ENCODE data around the gene FOXL2NB. TPM values are rescaled to one million over a fixed set of nuclear protein-coding genes. Genes with fewer than 3 reads are reported as not detected.

The FOXL2NB gene
- polyA plus RNA-seq, 2 of the 4 experiments (the other 2 are of a cell fraction): 2.3 to 3.2 TPM

DNA sequence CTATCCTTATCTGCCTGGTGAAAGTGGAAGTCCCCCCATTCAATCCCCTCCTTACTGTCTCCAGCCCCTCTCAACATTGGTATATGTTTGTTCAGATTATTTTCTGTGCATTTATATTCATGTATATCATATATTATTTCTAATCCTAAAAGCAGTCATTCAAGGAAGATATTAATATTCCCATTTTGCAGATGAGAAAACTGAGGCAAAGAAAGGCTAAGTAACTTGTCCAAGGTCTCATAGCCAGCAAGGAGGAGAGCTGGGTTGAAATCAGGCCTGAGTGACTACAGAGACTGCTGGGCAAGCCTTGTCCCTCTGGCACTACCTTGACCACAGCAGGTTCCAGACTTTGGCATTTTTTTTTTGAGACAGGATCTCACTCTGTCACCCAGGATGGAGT lies 29.0 kb downstream of the FOXL2NB start:
- DNase-seq (ENCODE audit: low read depth in 1 of 2, low spot score in 1 of 2): no peak
- TF ChIP-seq ZC3H11A (IDR thresholded peaks at IDR 0.05): no peak
- no peak for TF ChIP-seq RCOR1 (IDR thresholded peaks at IDR 0.05; ENCODE audit: low read depth, low read length)
- no peak for TF ChIP-seq EHF (CRISPR knock-in tag; IDR thresholded peaks at IDR 0.05)
- no peak for TF ChIP-seq FOXS1 (CRISPR knock-in tag; IDR thresholded peaks at IDR 0.05)
- TF ChIP-seq NFE2L2 (conservative IDR thresholded peaks at IDR 0.05; ENCODE audit: low read length): no peak
- no peak for TF ChIP-seq NR3C1 (IDR thresholded peaks at IDR 0.05)
- TF ChIP-seq NPAS2 (CRISPR knock-in tag; IDR thresholded peaks at IDR 0.05; ENCODE audit: borderline replicate concordance): no peak
- TF ChIP-seq JUNB (IDR thresholded peaks at IDR 0.05): no peak
- no peak for TF ChIP-seq FOSB (CRISPR knock-in tag; IDR thresholded peaks at IDR 0.05)
- no peak for TF ChIP-seq RAD21 (conservative IDR thresholded peaks at IDR 0.05 in 1 of 2, IDR thresholded peaks at IDR 0.05 in 1 of 2)
- no peak for TF ChIP-seq MAFK (IDR thresholded peaks at IDR 0.05; ENCODE audit: partially characterized antibody)
- no peak for TF ChIP-seq KDM5A (IDR thresholded peaks at IDR 0.05)
- TF ChIP-seq MYC (IDR thresholded peaks at IDR 0.05; ENCODE audit: borderline replicate concordance, low read length): no peak
- TF ChIP-seq HOXA7 (CRISPR knock-in tag; IDR thresholded peaks at IDR 0.05): no peak
- no peak for ATAC-seq
- Histone ChIP-seq H3K4me2 (no peak overlapping the region), H3K4me3 (no peak overlapping the region), H3K9me3 (no peaks in the 10 kb centered on the region), H3K27ac (no peak overlapping the region), H3K4me1 (peaks cover 6% of the 10 kb centered on the region; the same call in 2 of the 3 replicates)
- no peak for FAIRE-seq
- ChIA-PET CTCF (no interaction called here), POLR2A (no interaction called here)

GRCh38 chr3:138984816-138985215 lies 37.8 kb downstream of the FOXL2NB start:
- Histone ChIP-seq H3K4me2 (no peak overlapping the region), H3K27ac (no peak overlapping the region), H3K9me3 (no peaks in the 10 kb centered on the region), H3K4me1 (no peaks in the 10 kb centered on the region), H3K4me3 (no peak overlapping the region)
- ATAC-seq: no peak
- no peak for TF ChIP-seq E2F6 (IDR thresholded peaks at IDR 0.05; ENCODE audit: borderline replicate concordance, low read depth)
- TF ChIP-seq FOXS1 (CRISPR knock-in tag; IDR thresholded peaks at IDR 0.05): no peak
- no peak for TF ChIP-seq HOXB13 (CRISPR knock-in tag; IDR thresholded peaks at IDR 0.05; ENCODE audit: low read depth)
- no peak for TF ChIP-seq HOXB5 (CRISPR knock-in tag; IDR thresholded peaks at IDR 0.05)
- TF ChIP-seq ATOH8 (CRISPR knock-in tag; IDR thresholded peaks at IDR 0.05; ENCODE audit: low read depth): no peak
- no peak for TF ChIP-seq FOSL2 (IDR thresholded peaks at IDR 0.05)
- TF ChIP-seq FOSL2 (CRISPR knock-in tag; IDR thresholded peaks at IDR 0.05): no peak
- POLR2A ChIA-PET: no interaction called here
- no peak for FAIRE-seq
- WGBS (ENCODE audit: missing lambda C conversion rate): 22% methylated on average over 3 of the region's 3 CpGs
- CTCF ChIA-PET: no interaction called here
- no peak for DNase-seq (ENCODE audit: low read depth in 1 of 2, low spot score in 1 of 2)

DNA sequence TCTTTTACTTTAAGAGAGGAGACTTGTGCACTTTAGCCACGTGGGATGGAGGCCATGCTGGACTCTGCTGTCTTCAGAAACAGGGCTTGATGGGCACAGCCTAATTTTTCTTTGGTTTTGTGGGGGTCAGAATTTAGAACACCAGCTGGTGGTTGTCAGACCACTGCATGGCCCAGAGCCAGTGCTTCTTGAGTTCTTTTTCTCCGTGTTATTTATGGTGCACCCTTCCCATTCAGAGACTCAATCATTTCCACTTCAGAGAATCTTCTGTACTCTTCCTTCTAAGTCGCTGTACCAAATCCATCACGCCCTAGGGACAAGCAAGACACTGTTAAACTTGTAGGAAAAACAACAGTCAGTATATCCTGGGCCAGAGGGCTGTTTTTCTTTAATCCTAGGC lies 38.9 kb downstream of the FOXL2NB start:
- ChIA-PET POLR2A (no interaction called here), CTCF (no interaction called here)
- Histone ChIP-seq H3K4me3 (no peak overlapping the region), H3K4me1 (no peaks in the 10 kb centered on the region), H3K27ac (no peak overlapping the region), H3K9me3 (no peaks in the 10 kb centered on the region), H3K4me2 (no peak overlapping the region)
- ATAC-seq: no peak
- DNase-seq (ENCODE audit: low read depth in 1 of 2, low spot score in 1 of 2): no peak
- no peak for FAIRE-seq
- TF ChIP-seq BCL3 (IDR thresholded peaks at IDR 0.05): no peak
- no peak for TF ChIP-seq HOXB13 (CRISPR knock-in tag; IDR thresholded peaks at IDR 0.05; ENCODE audit: low read depth)
- TF ChIP-seq EHF (CRISPR knock-in tag; IDR thresholded peaks at IDR 0.05): no peak
- no peak for TF ChIP-seq MAX (IDR thresholded peaks at IDR 0.05)
- TF ChIP-seq CHD2 (IDR thresholded peaks at IDR 0.05; ENCODE audit: low read length, partially characterized antibody): no peak
- TF ChIP-seq KDM1A (IDR thresholded peaks at IDR 0.05; ENCODE audit: low read depth): no peak
- no peak for TF ChIP-seq ZC3H11A (IDR thresholded peaks at IDR 0.05)
- no peak for TF ChIP-seq SREBF2 (IDR thresholded peaks at IDR 0.05)
- WGBS (ENCODE audit: missing lambda C conversion rate): 42% methylated on average over 4 of the region's 4 CpGs
